DMS 273 (cell line): ENCODE measurements around the gene DGKG.

Experiments used
- DNase-seq: peaks from one replicate; lab custom pipeline; 2025; ENCODE audit not compliant: unreplicated experiment; lab: John Stamatoyannopoulos, UW

Gene DGKG

DNA sequence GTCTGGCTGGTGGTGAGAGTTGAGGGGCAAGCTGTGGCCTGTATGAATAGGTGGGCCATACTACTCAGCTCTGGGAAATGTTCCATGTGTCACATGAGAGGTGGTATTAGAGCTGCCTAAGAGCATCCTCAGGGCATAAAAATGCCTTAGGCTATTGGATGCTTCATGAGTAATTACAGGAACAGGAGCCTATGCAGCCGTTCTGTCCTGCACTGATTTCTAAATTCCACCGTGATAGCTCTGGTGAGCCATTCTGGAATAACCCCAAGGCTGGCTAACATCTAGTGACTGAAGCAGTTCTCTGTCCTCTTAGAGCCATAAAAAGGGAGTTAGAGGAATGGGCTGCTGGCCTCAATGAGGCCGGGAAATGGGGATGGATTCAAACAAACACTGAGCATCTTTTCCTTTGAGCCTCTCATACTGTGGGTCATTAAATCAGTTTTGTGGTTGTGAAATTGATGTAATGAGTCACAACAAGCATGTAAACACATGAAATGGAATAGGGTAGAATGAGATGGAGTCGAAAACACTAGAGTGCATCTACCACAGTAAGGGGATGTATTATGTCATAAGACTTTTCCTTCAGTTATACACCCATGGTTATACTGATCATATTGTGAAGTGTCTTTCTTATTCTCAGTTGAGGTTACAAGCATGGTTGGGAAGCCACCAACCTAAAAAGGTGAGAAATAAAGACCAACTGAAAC lies 41.0 kb downstream of the DGKG start:
- DNase-seq: no peak

DNA sequence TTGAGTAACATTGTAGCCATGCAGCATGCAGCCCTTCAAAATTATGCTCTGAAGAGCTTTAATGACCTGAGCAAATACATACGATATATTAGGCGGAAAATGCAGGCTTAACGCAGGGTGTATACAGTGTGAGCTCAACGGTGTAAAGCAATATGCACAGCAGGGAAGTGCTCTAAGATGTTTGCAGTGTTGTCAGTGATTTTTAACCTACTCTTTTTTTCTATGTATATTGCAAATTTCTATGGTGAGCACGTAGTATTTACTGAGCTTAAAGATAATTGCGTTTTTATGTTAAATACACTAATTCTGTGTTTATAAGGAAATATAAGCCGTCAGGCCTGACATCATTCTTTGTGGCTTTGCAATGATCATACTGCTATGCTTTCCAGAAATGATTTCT lies 42.1 kb downstream of the DGKG start:
- DNase-seq: no peak

DNA sequence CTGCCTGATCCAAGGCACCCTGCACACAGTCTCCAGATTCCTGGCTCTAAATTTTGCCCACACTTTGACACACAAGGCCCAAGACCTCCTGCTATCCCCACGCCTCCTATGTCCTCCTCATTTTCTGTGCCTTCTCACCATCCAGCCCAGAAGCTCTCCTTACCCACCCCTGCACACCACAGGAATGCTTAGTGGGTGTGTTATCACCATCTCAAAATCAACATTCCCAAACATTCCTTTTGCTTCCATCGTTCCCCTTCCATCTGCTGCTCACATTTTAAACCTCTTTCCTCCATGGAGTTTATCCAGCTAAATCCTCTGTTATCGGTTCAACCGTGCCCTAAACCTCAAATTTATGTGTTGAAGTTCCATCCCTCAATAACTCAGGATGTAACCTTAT lies 43.9 kb downstream of the DGKG start:
- no peak for DNase-seq

DNA sequence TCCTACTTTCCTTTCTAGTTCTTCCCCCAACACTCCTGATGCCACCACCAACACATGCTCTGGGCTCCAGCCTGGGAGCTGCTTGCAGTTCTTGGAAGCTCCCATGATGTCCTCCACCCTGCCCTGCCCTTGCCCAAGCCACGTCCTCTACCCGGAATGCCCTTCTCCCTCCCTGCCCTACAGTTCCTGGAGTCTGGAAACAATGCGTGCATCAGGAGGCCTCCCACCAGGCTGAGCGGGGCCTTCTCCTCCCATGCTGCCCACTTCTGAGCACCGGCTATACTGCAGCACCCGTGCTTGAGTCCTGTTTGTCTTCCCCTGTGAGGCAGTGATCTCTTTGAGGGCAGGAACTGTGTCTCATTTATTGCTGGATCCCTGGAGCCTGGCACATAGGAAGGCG lies 44.6 kb downstream of the DGKG start:
- DNase-seq: no peak

DNA sequence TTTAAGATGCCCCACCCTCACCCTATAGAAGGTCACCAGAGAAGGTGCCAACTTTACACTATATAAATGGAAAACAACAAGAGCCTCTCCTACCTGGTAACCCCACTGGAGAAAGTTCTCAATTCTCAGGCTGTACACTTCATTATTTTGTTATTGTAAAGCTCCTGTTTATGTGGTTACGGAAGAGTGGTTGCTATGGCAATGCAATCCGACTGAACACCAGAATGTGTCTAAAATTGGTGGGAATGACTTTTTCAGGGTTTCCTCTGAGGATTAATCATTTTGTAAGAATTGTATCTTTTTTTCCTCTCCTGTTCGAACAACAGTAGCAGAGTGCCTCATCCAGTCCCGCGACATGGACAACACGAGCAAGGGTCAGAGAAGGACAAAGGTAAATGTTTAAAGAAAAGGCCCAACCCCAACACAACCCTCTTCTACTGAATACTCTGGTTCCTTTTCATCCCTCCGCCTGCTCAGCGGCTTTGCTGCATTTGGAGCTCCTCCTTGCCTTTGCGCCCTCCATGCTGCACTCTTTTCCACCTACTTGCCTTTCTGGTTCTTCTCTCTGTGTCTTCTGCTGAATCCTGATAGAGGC lies 45.3 kb downstream of the DGKG start:
- DNase-seq: no peak

DNA sequence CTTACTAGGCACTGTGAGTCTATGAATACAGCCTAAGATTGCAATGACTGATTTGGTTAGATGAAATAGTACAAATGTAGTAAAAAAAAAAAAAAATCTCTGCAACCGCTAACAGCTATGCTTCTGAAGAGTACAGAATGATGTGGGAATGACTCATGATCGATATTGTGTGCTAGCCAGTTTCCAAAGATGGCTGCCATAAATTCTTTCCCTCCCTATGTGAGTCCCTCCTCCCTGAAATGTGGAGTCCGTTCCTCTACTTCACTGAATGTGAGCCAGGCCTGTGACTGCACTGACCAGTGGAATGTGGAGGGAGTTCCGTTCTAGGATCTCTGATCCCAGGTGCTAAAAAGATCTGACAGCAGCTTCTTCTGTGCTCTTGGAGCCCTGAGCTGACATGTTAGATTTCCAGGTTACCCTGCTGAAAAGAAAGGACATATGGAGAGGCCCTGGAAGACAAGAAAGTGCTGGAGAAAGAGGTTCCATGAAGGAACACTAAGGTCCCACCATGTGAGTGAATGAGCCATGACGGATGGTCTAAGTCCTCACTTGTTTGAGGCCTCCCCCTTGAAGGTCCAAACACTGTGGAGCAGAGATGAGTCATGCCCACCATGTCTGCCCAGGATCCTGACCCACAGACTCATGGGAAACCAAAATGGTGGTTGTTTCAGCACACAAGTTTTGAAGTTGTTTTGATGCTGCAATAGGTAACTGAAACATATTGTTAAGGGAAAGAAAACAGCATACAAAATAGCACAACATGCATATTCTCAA lies 46.3 kb downstream of the DGKG start:
- no peak for DNase-seq

DNA sequence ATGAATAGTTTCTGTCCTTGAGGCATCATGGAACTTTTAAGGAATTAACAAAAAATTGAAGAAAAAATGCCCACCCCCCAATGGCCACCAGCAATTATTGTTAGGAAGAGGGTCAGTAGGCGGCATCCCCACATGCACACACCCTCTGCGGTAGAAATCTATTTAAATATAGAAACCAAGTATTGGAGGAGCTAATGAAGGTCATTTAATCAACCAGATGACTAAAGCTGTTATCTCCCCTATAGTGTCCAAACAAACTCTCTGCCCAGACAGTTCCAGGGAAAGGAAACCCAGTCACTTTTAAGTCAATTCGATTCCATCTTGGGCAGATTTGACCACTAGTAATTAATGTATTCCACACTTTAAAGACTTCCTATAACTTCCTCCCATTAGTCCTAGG lies 47.1 kb downstream of the DGKG start:
- DNase-seq: no peak

DNA sequence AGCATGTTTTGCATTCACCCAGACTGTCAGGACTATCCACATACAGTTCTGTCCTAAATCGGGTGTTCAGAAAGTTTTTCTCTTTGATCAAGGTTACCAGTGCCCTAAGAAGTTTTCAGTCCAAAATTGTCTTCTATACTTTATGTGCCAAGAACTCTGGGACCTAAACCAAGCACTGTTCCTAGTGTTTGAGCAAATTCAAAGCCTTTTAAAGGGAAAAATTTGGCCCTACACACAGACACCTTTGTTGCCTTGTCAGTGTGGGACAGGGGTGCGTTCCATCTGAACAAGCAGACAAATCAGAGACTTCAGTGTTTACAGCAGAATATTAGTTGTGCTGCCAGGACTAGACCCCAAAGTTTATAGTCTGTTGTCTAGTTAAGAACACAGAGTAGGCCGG lies 50.6 kb downstream of the DGKG start:
- no peak for DNase-seq

DNA sequence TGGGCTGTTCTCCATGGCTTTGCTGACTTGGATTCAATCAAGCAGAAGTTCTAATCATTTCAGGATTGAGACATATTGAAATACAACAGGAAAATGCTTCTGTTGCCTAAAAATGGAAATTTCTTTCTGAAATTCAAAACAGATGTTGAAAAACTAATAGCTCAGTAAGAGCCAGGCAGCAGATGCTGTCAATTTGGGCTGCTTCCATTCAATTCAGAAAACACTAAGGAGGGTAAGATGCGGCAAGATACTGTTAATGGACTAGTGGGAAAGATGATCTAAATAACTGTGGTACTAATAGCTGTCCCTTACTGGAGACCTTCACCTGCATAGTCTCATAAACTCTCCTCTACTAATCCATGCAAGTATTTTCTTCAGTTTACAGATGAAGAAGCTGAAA lies 53.5 kb downstream of the DGKG start:
- DNase-seq: no peak

DNA sequence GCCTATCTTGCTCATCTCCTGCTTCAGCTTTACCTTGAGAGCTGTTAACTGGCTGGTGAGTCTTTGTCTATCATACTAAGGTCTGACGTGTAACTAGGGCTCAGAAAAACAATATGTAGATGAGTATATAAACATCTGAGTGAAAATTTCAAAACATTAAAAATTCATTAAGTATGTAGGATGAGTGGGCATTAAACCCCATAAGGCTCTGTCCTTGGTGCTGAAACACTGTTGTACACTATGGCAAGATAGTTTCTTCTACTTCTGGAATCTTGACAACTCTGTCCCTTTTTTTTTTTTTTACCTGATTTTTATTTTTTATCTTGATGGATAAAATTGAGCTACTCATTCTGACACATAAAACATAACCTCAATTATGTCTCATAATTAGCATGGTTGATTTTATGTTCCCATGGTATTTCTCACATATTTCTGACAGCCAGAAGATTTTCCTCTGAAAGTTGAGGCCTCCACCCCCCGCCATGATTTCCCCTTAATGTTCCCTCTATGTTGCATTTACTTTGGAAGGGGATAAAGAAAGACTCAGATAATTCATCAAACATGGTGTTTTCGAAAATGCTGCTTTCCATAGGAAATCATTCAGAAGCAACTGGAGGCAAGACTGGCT lies 54.3 kb downstream of the DGKG start:
- peak; percentile 70 for DNase-seq

DNA sequence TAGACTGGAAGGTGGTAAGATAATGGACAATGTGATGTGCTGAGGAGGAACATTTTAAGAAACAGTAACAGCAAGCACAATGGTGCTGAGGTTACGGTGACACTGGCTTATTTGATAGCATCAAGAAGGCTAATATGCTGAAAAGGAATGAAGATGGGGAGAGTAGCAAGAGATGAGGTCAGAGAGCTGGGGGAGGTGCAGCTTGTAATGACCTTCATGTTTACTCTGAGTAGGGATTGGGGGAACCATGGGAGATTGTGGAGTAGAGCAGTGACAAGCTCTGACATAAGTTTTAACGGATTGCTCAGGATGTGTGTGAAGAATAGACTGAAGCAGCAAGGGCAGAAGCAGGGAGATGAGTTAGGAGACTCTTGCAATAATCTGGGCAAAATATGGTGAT lies 56.7 kb downstream of the DGKG start:
- DNase-seq: no peak

DNA sequence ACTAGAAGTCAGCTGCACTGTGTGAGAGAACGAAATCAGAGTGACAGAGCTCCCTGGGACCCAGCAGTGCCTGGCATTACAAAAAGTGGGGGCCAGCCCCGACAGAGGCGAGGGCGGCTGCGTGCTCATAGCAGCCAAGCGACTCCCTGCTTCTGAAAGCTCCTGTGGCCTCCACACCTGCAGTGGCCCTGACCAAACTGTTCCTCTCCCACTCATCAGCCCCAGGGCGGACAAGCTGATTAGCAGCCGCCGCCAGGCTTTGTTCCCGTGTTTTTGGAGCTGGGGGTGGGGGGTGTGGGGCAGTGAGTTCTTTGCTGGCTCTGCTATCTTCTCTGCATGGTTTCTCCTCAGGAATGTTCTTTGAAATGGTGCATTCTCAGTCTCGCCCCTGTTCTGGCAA lies 58.1 kb downstream of the DGKG start:
- DNase-seq: no peak

DNA sequence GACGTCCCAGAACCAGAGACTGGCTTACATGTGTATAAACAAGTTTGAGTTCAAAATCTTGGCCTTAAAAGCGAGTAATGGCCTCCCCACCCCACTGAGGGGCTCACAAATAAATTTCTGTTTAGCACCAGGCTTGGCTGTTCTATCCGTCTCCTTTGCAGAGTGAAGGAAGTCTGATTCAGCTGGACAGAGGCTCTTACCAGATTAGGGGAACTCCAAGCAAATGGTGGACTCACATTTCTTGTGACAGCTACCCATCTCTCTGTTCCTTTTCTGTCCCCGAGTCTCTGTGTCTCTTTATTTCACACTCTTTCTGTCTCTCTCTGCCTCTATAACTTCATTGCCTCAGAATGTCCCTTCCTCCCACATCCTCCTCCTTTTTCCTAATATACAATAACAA lies 62.7 kb downstream of the DGKG start:
- DNase-seq: no peak

DNA sequence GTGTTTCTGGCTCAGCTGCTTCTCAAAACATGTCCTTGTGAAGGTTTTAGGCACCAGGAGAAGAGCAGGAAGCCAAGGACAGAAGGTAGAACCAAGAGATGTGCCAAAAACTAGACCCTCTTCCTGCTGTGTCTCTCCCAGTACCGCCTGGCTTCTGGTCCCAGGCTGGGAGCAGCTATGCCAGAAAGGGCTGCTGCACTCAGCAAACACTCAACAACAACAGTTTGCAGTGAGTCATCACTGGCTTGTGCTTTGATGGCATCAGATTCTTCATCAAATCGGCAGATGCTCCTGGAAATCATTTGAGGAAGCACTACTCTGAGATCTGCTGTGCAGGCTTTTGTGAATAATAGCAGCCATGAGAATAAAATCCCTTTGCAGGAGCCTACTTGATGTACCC lies 63.2 kb downstream of the DGKG start:
- DNase-seq: peak; percentile 82

DNA sequence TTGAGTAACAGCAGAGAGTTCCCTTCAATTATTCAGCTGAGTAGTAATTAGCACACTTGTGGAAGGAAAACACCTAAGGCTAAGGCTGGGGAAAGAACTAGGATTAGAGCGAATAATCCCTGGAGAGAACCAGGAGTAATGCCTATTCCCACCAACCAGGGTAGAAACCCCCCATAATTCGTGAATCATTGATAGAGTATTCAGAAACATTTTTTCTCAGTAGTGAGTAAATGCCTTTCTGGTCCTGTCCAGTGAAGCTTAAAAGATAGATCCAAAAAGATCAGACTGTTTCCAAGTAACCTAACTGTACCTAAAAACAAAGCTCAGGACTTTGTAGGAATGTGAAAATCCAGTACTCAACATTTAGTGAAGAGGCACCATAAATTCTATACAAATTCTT lies 71.2 kb downstream of the DGKG start:
- no peak for DNase-seq

DNA sequence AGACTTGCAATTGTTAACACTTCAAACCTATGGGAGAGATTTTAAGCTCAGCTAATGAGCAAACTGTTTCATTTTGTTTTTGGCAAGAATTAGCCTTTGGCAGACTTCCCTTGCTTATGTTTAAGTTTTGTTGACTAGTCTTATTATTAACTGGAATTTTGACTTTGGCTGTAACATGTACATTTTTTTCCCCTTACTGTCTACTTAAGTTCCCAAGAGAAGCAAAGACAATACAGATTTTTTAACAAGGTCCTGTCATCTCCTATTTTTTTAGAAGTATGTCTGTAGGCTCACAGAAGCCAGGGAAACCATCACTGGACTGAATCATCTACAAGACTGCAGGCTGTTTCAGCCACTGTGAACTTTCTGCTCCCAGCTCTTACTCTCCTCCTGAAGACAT lies 74.3 kb downstream of the DGKG start:
- DNase-seq: no peak

DNA sequence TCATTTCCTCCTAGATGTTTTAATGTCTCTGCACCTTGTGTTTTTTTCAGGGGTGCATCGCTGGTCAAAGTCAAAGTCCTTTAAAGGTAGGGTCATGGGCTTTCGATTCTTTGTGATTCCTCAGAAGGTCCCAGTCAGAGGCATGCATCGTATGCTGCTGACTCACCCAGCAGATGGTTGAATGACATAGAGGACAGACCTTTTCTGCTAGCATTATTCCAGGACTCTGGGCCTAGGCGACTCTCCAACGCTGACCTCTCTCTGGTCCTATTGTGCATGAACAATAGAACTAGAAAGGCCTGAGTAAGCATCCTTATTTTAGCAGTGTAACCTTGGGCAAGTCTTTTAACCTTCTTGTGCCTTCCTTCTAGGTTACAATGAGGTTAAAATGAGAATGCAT lies 75.9 kb downstream of the DGKG start:
- DNase-seq: no peak

DNA sequence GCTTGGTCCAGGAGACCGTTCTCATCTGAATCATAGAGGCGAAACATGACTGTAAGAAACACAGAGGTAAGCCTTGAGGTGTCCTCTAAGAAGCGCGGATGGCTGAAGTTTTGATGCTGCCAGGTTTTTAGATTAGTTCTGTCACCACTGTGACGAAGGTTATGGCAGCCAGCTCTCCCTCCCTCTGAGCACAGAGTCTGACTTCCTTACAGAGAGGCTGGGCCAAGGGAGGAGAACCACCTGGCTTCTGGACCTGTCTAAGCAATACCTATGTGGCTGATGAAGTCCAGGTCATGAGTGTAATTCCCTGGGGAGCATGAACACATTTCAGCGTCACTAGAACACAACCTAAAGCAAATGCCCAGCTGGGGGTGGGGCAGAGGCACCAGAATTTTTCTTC lies 77.4 kb downstream of the DGKG start:
- DNase-seq: no peak

DNA sequence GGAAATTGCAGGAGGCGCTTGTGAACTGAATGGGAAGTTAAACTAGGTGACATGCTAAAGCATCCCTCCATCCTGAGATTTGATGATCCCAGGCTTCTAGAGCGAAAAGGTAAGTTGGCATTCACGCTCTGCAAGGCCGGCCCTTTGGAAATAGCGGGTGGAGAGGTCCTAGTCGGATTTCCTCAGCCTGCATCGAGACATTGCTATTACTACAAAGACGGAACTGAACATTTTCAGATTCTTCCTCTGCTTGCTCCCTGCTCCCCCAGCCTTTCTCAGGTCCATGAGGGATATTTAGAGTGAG lies 77.7 kb downstream of the DGKG start:
- no peak for DNase-seq

DNA sequence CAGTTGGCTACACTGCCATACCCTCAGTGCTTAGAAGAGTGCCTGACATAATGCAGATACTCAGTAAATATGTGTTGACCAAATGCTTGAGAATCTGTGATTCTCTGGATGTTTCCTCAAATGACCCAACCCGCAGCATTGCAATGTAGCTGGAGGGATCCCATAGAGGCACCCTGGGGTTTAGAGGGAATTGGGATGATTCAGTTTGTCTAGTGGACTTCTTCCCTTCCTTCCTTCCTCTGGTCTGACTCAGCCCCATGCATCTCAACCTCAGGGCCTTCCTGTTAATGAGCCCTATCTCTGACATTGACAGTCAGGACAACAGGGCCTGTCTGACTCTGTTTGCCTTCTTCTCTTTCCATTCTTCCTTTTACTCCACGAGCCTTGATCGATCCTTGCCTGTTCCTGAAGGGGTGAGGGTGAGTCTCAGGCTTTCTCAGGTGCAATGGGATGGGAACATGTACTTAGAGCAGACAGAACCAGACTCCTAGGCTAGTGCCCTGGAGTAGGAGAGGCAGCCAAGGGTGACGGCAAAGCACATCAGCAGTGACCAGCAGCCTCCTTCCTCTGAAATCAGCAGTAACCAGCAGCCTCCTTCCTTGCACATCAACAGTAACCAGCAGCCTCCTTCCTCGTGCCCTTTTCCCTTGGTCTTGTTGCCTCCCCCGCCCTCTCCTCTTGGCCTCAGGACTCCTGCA lies 78.2 kb downstream of the DGKG start:
- no peak for DNase-seq

DNA sequence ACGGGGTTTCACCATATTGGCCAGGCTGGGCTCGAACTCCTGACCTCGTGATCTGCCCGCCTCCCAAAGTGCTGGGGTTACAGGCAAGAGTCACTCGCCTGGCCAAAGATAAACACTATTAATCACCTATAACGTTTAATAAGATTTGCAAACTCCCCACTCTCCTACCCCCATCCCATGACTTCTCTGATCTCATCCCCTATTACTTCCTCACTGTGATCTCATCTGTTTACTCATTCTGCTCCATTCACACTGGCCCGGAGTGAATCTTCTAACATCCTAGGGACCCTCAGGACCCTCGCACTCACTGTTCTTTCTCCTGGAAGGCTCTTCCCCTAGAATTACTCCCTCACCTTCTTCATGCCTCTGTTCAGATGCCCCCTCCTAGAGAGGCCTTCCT lies 78.9 kb downstream of the DGKG start:
- no peak for DNase-seq

DNA sequence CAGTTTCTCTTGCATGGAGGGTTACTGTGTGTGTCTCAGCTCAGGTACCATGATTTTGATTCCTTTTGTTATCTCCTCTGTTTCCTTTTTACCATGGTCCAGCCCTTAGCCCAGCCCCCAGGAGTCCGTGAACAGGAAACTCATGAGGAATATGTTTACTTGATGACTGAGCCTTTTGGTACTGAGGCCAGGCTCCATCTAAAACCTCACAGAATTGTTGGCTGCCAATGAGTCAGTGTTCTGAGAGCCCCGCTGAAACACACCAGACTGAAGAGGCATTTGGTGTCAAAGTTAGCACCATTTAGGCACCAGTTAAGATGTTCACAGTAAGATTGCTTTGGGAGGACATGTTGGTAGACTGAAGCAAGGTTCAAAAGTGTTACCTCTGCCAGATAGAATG lies 80.9 kb downstream of the DGKG start:
- DNase-seq: no peak
